Caki2 (cell line): ENCODE data around the gene CSF3R. TPM values are rescaled to one million over a fixed set of nuclear protein-coding genes. Genes with fewer than 3 reads are reported as not detected.
"Not testable (repeated sequence)": the region's sequence is repeated elsewhere in the genome, so short reads cannot be mapped to it uniquely, and the experiment has no call there.

ENCODE experiments used
- DNase-seq: peaks from one replicate; pipeline ENCODE4 v3.0.0-alpha.2; 2015; ENCODE audit warnings: low read depth
- in situ Hi-C: cut with HindIII; loops from 2 replicates; pipeline ENCODE4 v1.10.0; 2016; ENCODE audit warnings: low sequenced_read_pairs, low pct_unique_long_range_greater_than_20kb, mixed read lengths
- total RNA-seq: library from RNA; depleted of rRNA; stranded (reverse); fragments of >200 nt; shearing (Covaris generic); gene quantifications from 2 replicates; pipeline ENCODE4 v1.2.3, GENCODE V29; 2014; ENCODE audit warnings: low replicate concordance

The CSF3R gene
- total RNA-seq, 1 experiment from 2014 or later = not detected

- DNase-seq, in situ Hi-C loops: not testable (repeated sequence)
Measured at GRCh38 chr1:36489258-36490051, 6.7 kb upstream of the CSF3R start.

GRCh38 chr1:36487906-36488305, 5.2 kb upstream of the CSF3R start:
- in situ Hi-C loops = no loop called here
- no peak for DNase-seq

GRCh38 chr1:36487336-36487725, 4.6 kb upstream of the CSF3R start:
- in situ Hi-C loops, DNase-seq: not testable (repeated sequence)

- DNase-seq = no peak
- in situ Hi-C loops = no loop called here
Measured at GRCh38 chr1:36486439-36487335, 4.0 kb upstream of the CSF3R start.

GRCh38 chr1:36486093-36486438, 3.4 kb upstream of the CSF3R start:
- in situ Hi-C loops = no loop called here
- DNase-seq = no peak

- no peak for DNase-seq
- in situ Hi-C loops = no loop called here
Measured at GRCh38 chr1:36484099-36484498, 1.4 kb upstream of the CSF3R start.

- in situ Hi-C loops = no loop called here
- DNase-seq = no peak
Measured at GRCh38 chr1:36481771-36482723, 666 bp downstream of the CSF3R start.

GRCh38 chr1:36481091-36481490, 1.6 kb downstream of the CSF3R start:
- in situ Hi-C loops = no loop called here
- no peak for DNase-seq

GRCh38 chr1:36480161-36480560, 2.6 kb downstream of the CSF3R start:
- DNase-seq = no peak
- in situ Hi-C loops = no loop called here

GRCh38 chr1:36479505-36480051, 3.1 kb downstream of the CSF3R start:
- no peak for DNase-seq
- in situ Hi-C loops = no loop called here

GRCh38 chr1:36477615-36478014, 5.1 kb downstream of the CSF3R start:
- in situ Hi-C loops, DNase-seq: not testable (repeated sequence)

- no peak for DNase-seq
- in situ Hi-C loops = no loop called here
Measured at GRCh38 chr1:36476945-36477344, 5.8 kb downstream of the CSF3R start.

- no peak for DNase-seq
- in situ Hi-C loops = no loop called here
Measured at GRCh38 chr1:36475910-36476604, 6.7 kb downstream of the CSF3R start.

- DNase-seq = no peak
- in situ Hi-C loops = no loop called here
Measured at GRCh38 chr1:36475341-36475740, 7.4 kb downstream of the CSF3R start.

GRCh38 chr1:36472656-36473055, 10.1 kb downstream of the CSF3R start:
- in situ Hi-C loops = no loop called here
- no peak for DNase-seq

- no peak for DNase-seq
- in situ Hi-C loops = no loop called here
Measured at GRCh38 chr1:36471830-36472641, 10.7 kb downstream of the CSF3R start.

GRCh38 chr1:36469163-36469562, 13.6 kb downstream of the CSF3R start:
- in situ Hi-C loops = no loop called here

More at GRCh38 chr1:36469163-36469562, 13.6 kb downstream of the CSF3R start:
- DNase-seq = no peak
